Right cardiac atrium (tissue), 5 donors: ENCODE data around the gene ZNF667. TPM values are rescaled to one million over a fixed set of nuclear protein-coding genes. Genes with fewer than 3 reads are reported as not detected.

ENCODE experiments used
- ATAC-seq, 2 donors: fragments of 200-7000 bp; cut with Tn5 transposase; one replicate each; pipeline versions ENCODE4 v1.8.0 to v1.9.1; 2020; ENCODE audit warnings: moderate library complexity in 2 of 2, mild to moderate bottlenecking in 1 of 2
- DNase-seq, 3 donors: peaks; one replicate each; pipeline ENCODE4 v3.0.0-alpha.2; 2020
- H3K27ac ChIP-seq: one replicate; pipeline ENCODE4 v1.5.1; 2013; ENCODE audit warnings: mild to moderate bottlenecking, low read length, control low read depth, moderate library complexity
- H3K27me3 ChIP-seq: one replicate; pipeline ENCODE4 v1.6.1; 2013; ENCODE audit not compliant: control insufficient read depth, insufficient read depth
- H3K4me1 ChIP-seq: one replicate; pipeline ENCODE4 v1.6.1; 2013; ENCODE audit warnings: low read length; ENCODE audit not compliant: control insufficient read depth, insufficient read depth
- H3K4me3 ChIP-seq: one replicate; pipeline ENCODE4 v1.5.1; 2013; ENCODE audit warnings: low read length, control low read depth
- H3K9me3 ChIP-seq: one replicate; pipeline ENCODE4 v1.6.1; 2013; ENCODE audit warnings: low read length; ENCODE audit not compliant: control insufficient read depth
- WGBS: extraction: QIAGEN DNeasy Blood & Tissue Kit; methylation state at CpG from one replicate; pipeline ENCODE4 v1.1.7; 2013; 5-methylcytosine and 5-hydroxymethylcytosine counted together
- intact Hi-C, 4 donors: fragments of 100-400 bp; cut with DNase I; formaldehyde crosslinking; loops; one replicate each; pipeline versions ENCODE4 v1.11.0 to v1.14.0; 2022 to 2023
- long read RNA-seq, 4 donors: library from polyadenylated mRNA; unstranded; transcript quantifications; one replicate each; pipeline ENCODE4 v2.0.0, GENCODE V29; 2020 to 2021
- polyA plus RNA-seq: library from polyadenylated mRNA; stranded (reverse); fragments of 200-250 nt; gene quantifications from one replicate; pipeline ENCODE4 v1.2.3, GENCODE V29; 2013
- total RNA-seq, 4 donors: library from RNA; stranded (reverse); fragmentation: NEBNext Ultra II Directional; extraction: Animal tissue kit (Norgen Biotek cat#: 25700); gene quantifications; one replicate each; pipeline ENCODE4 v1.2.1, GENCODE V29; 2021
- donor health status: healthy with polysubstance abuse.
- donor health status: DM: no; HTN: yes; CAD: no.
- donor health status: DM: no; HTN: no; CAD: no.
- donor health status: DM: no; HTN: yes; CAD: no; lungs with severe emphysema.
- donor health status: DM: yes; HTN: yes; CAD: no.

ZNF667 gene
- total RNA-seq (1 to 10 TPM; 3.3 to 7.2 (median 5.3) TPM), polyA plus RNA-seq (3.2 TPM)
- long read RNA-seq, donor 1, transcript ZNF667-201 (5 exons, 3,832 nt) = major isoform, 7 of 11 reads
- long read RNA-seq, donor 1, partial matches to known transcripts = 0 of 11 reads
- long read RNA-seq, donor 1, other reads (novel, unspliced or antisense) = 3 of 11 reads
- long read RNA-seq, donor 2, full-length matches to known transcripts = 3 of 4 reads
- long read RNA-seq, donor 2, partial matches to known transcripts = 0 of 4 reads
- long read RNA-seq, donor 2, other reads (novel, unspliced or antisense) = 1 of 4 reads
- long read RNA-seq, donor 3, transcript ZNF667-201 (5 exons, 3,832 nt) = major isoform, 9 of 19 reads
- long read RNA-seq, donor 3, partial matches to known transcripts = 0 of 19 reads
- long read RNA-seq, donor 3, other reads (novel, unspliced or antisense) = 9 of 19 reads
- long read RNA-seq, donor 4, transcript ZNF667-201 (5 exons, 3,832 nt) = major isoform, 7 of 8 reads
- long read RNA-seq, donor 4, partial matches to known transcripts = 0 of 8 reads
- long read RNA-seq, donor 4, other reads (novel, unspliced or antisense) = 1 of 8 reads

DNA sequence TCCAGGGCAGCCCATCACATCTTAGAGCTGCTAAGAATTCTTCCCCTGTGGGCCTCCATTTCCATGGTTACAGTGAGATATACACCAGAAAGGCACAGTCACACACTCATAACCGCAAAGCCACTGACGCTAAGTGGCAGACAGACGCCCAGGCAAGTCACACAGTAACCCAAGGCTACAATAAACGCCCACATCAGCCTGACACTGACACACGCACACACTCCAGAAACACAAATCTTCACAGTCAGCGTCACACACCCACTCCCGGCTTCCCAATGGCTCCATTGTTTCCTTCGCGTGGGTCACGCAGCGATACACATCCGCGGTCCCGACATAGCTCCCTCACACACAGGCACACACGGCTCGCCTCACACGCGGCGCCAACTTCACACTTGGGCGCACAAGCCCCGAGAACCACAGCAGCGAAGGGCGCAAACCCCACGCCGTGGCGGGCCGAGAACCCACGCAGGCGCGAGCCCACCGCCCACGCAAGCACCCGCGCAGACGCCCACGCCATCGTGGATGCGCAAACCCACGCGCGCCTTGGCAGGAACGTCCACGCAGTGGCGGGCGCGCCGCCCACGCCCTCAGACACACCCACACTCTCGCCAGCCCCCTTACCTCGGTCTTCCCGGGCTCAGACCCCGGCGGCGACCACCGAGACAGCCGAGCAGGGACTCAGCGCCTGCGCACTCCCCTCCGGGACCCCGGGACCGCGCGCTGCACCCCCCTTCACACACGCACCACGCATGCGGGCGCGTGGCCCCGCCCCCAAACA lies at the start of gene ZNF667:
Gene ZNF667, minus strand, starts transcription at position 695 of the 778 bp plus-strand sequence. CDS start 14,975 bp downstream, outside the sequence.
- H3K9me3 ChIP-seq = no peaks in the 10 kb centered on the region
- peak; percentile 2 to 4 for ATAC-seq
- peak within 1 kb of the TSS; percentile 48 for H3K27ac ChIP-seq
- no peak for DNase-seq
- under 1% methylated on average over 69 of the region's 69 CpGs for WGBS
- intact Hi-C loops = no loop called here
- no peaks in the 10 kb centered on the region for H3K27me3 ChIP-seq
- H3K4me1 ChIP-seq = peaks cover 6% of the 10 kb centered on the region
- peak within 1 kb of the TSS; percentile 43 for H3K4me3 ChIP-seq

DNA sequence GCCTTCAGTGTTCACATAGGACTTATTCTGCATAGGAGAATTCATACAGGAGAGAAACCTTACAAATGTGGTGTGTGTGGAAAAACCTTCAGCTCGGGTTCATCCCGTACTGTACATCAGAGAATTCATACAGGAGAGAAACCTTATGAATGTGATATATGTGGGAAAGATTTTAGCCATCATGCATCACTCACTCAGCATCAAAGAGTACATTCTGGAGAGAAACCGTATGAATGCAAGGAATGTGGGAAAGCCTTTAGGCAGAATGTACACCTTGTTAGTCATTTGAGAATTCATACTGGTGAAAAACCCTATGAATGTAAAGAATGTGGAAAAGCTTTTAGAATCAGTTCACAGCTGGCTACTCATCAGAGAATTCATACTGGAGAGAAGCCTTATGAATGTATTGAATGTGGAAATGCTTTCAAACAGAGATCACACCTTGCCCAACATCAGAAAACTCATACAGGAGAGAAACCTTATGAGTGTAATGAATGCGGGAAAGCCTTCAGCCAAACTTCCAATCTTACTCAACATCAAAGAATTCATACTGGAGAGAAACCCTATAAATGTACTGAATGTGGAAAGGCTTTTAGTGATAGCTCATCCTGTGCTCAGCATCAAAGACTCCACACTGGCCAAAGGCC lies 48.2 kb upstream of the ZNF667 start:
- Histone ChIP-seq H3K27me3 (no peaks in the 10 kb centered on the region), H3K27ac (no peak overlapping the region), H3K9me3 (peaks cover 31% of the 10 kb centered on the region), H3K4me3 (peak overlapping the region; percentile 25), H3K4me1 (no peaks in the 10 kb centered on the region)
- no peak for DNase-seq
- ATAC-seq = no peak
- intact Hi-C loops = no loop called here
- WGBS = 94% methylated on average over 4 of the region's 4 CpGs

DNA sequence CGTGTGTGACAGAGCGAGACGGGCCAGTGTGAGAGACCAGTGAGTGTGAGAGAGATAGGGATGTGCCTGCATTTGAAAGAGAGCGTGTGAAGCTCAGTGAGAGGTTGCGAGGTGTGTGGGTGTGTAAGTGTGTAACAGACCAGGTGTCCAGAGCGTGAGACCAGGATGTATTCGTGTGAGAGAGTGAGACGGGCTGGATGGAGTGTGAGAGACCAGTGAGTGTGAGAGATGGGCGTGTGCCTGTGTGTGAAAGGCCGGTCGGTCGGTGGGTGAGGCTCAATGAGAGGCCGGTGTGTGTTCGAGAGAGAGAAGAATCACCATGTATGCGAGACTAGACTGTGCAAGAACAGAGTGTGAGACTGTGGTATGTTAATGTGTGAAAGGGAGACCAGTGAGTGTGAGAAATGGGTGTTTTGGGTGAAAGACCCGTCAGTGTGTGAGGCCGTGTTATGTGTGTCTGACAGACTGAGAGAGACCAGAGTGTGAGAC lies 31.2 kb upstream of the ZNF667 start:
- Histone ChIP-seq H3K4me3 (peak overlapping the region; percentile 59), H3K4me1 (peaks cover 3% of the 10 kb centered on the region), H3K27me3 (no peaks in the 10 kb centered on the region), H3K27ac (peak overlapping the region; percentile 96), H3K9me3 (no peaks in the 10 kb centered on the region)
- peak; percentile 3 to 8 for ATAC-seq
- no peak for DNase-seq
- intact Hi-C loops = loop anchor here in 1 of 4 donors (2.0 kb wide), 1 partner anchor 30 kb away; the partner anchor contains the start of gene ZFP28
- WGBS = 3% methylated on average over 17 of the region's 17 CpGs

DNA sequence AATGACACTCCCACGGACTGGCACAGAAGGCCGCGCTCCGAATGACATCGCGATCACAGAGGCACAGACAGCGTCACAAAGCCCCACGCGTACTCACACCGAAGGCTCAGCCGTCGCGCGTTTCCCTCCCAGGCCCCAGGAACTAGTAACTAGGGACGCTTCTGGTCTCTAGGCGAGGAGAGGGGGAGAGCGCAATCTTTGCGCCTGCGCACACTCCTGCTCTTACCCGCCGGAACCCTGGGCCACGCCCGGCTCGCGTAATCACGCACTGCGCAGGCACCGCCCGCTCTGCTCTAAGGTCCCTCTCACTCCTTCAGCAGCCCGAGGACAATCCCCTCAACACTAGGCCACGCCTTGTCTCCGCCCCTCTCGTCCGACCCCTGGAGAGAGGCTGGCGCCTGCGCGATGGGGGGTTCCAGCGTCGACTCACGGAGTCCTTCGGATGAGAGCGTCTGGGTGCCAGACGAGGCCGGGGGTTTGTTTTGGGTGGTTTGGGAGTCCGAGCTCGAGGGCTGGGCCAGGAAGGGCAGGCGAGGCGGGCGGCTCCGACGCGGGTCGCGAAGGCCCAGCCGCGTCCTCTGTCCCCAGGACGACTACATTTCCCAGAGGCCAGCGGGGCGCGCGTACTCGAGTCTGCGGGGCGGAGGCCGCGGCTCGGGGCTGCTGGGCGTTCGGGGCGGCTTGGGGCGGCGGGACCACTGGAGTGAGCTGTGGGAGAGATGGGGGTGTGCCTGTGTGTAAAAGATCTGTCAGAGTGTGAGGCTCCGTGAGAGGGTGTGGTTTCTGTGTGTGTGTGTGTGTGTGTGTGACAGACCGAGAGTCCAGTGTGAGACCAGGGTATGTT lies 30.5 kb upstream of the ZNF667 start, which contains the start of gene ZNF471:
Gene ZNF471, plus strand, starts transcription at position 410 of the 844 bp plus-strand sequence. CDS start 3,717 bp downstream, outside the sequence.
- Histone ChIP-seq H3K4me3 (peak within 1 kb of the TSS; percentile 59), H3K9me3 (no peaks in the 10 kb centered on the region), H3K4me1 (peaks cover 3% of the 10 kb centered on the region), H3K27me3 (no peaks in the 10 kb centered on the region), H3K27ac (peak within 1 kb of the TSS; percentile 96)
- intact Hi-C loops = loop anchor here in 1 of 4 donors (2.0 kb wide), 1 partner anchor 31 kb away; the partner anchor contains the start of gene ZFP28
- 1% methylated on average over 74 of the region's 74 CpGs for WGBS
- peak; percentile 100 for ATAC-seq
- peak; percentile 100 for DNase-seq

DNA sequence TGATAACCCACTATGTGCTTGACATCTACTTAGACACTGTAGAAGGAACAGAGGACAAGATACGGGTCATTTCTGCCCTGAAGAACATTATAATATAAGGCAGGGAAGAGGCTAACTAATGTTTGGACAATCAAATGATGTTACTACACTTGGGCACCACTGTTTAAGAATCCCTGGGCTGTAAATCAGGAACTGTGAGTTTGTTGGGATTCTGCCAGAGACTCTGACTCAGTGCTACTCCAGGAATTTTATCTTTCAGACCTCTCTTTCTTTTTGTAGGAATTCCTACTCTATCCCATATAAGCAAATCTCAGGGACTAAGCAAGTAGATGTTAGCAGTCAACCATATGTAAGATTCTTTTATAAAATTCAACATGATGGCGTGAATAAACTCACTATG lies 27.4 kb upstream of the ZNF667 start:
- H3K4me3 ChIP-seq = no peak overlapping the region
- intact Hi-C loops = no loop called here
- 92% methylated on average over 2 of the region's 2 CpGs for WGBS
- no peak for DNase-seq
- no peak for ATAC-seq
- H3K27ac ChIP-seq = no peak overlapping the region
- H3K27me3 ChIP-seq = no peaks in the 10 kb centered on the region
- H3K4me1 ChIP-seq = peaks cover 3% of the 10 kb centered on the region
- no peaks in the 10 kb centered on the region for H3K9me3 ChIP-seq

DNA sequence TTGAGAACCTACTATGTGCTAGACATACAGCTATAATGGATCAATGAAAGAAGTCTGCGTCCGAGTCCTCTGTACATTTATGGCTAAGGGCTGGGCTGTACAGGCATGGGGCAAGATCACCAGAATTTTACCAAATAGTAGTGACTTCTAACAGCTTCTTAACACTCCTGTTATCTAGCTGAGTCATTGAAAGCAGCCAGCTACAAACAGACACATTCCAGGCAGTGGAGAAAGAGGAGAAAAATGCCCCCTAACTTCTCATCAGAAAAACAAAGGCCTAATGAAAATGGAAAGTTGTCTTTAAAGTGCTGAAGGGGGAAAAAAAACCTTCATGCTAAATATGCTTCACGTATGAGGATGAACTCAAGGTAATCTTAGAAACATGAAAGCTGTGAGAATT lies 14.3 kb upstream of the ZNF667 start:
- ATAC-seq = no peak
- intact Hi-C loops = no loop called here
- no peaks in the 10 kb centered on the region for H3K9me3 ChIP-seq

DNA sequence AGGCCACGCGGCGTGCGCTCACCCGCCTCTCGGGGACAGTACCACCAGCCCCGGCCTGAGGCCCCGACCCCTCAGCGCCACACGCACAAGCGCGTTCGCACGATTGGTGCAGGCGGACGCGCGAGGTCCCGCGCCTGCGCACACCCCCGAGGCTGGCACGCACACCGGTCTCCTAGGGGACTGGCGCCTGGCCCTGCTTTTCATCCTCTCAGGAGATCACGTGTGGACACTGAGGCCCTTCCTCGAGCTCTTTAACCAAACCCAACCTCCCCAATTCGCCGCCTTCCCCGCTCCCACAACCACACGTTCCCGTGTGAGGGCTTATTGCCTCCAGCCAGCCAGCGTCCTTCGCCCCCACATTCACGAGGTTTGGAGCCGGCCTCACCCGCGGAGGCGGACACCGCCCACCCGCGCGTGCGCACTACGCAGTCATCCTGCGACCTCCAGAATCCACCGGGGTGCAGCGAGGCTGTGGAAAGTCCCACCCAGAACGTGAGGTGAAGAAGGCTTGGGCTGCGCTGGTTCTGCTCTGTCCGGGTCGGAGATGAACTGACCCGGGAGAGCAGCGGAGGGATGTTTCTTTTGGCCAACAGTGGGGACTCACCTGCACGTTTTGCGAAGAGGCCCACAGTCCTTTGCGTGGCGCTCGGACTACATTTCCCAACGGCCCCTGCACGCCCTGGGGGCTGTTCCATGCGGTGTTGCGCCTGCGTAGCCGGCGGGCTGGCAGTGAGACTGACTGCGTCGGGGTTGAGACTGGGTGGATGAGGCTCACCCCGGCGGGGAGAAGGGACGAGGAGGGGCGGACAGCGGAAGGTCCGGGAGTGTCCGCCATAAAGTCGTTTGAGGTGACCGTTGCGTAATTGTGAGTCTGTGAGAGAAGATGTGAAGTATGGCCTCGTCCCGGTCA lies 539 bp upstream of the ZNF667 start:
- peak overlapping the region; percentile 43 for H3K4me3 ChIP-seq
- H3K4me1 ChIP-seq = peaks cover 6% of the 10 kb centered on the region
- DNase-seq (peak; percentile 95 to 97 (median 97)), ATAC-seq (peak; percentile 98)
- WGBS = 1% methylated on average over 79 of the region's 80 CpGs
- H3K27me3 ChIP-seq = no peaks in the 10 kb centered on the region
- intact Hi-C loops = no loop called here
- H3K9me3 ChIP-seq = no peaks in the 10 kb centered on the region
- H3K27ac ChIP-seq = peak overlapping the region; percentile 48

More for the DNA sequence above, 14.3 kb upstream of the ZNF667 start:
- no peaks in the 10 kb centered on the region for H3K4me1 ChIP-seq
- H3K4me3 ChIP-seq = no peak overlapping the region
- no peak overlapping the region for H3K27ac ChIP-seq
- no peak for DNase-seq
- WGBS = 73% methylated on average over 3 of the region's 3 CpGs
- H3K27me3 ChIP-seq = no peaks in the 10 kb centered on the region

DNA sequence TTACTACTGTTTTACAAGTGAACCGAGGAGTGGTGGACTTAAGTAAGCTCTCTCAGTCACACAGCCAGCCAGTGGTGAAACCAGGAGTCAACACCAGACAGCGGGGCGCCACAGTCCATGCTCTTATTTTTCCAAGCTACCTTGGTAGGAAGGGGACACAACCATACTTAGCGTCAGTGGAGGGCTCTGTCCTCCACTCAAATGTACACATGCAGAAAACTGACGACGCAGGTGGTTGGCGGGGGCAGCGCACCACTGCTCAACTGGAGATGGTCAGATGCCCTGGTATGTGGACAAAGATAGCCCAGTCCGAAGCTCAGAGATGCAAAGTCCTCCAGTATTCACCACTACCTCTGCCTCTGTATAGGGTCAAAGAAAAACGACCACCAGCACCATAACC lies 1.1 kb downstream of the ZNF667 start:
- DNase-seq = no peak
- Histone ChIP-seq H3K9me3 (no peaks in the 10 kb centered on the region), H3K27ac (no peak overlapping the region), H3K27me3 (no peaks in the 10 kb centered on the region), H3K4me1 (peaks cover 6% of the 10 kb centered on the region), H3K4me3 (no peak overlapping the region)
- WGBS = 79% methylated on average over 10 of the region's 10 CpGs
- intact Hi-C loops = no loop called here
- ATAC-seq = no peak

DNA sequence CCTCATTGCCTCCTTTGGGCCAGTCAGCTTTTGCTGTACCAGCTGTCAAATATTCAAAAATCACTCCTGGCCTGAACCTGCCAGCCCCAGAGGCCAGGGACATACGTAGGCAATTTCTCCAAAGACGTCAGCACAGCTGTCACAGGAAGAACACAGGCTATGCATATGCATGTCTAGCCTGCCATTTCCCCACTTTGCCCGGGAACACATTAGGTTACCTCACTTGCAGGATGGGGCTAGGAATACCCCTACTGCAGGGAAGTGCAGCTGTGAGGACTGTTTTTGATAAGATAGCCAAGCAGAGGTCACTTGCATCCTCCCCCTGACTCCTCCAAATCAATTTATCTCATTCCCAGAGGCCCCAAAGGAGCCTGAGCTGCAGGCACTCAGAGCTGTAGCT lies 2.8 kb downstream of the ZNF667 start:
- WGBS = 47% methylated on average over 3 of the region's 3 CpGs
- ATAC-seq (no peak), DNase-seq (no peak)
- H3K4me1 ChIP-seq = peaks cover 6% of the 10 kb centered on the region
- H3K27ac ChIP-seq = no peak overlapping the region
- no peaks in the 10 kb centered on the region for H3K27me3 ChIP-seq
- H3K9me3 ChIP-seq = no peaks in the 10 kb centered on the region
- H3K4me3 ChIP-seq = no peak overlapping the region
- intact Hi-C loops = no loop called here
